OCI-LY3 (cell line): ENCODE measurements around the gene CA10.

ENCODE experiments used
- EZH2phosphoT487 ChIP-seq: fragments of 200-600 bp; shearing (Covaris generic); IDR thresholded peaks from 2 replicates; pipeline ENCODE4 v1.6.1; 2018; ENCODE audit warnings: antibody characterized with exemption, mixed run types, low read depth
- TF ChIP-seq, protein P1 (sequence below): fragments of 200-600, 300-600 bp; sonication (generic); IDR thresholded peaks from 2 replicates; pipeline ENCODE4 v1.5.1; 2014; ENCODE audit warnings: antibody characterized with exemption, low read length, low read depth

DNA sequence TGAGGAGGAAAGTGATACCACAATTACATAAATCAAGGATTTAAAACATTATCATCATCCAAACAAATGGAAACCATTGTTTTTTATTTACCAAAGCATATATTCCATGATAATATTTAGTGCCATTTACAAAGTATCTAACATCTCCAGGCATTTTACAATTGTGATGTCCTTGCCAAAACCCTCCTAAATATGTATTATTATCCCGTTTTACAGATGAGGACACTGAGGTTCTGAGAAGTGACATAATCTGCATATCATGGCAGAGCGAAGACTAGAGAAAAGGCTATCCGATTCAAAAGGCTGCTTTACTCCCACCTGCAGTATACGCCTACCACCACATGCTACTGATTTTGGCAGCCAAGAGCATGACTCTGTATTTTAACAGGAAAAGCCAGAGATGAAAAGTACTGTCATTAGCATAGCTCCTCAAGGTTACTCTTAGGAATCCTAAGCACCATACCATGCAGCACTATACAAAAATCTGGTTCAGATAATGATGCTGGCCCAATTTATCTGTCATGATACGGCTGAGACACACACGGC, 301.4 kb downstream of the CA10 start:
- TF ChIP-seq, protein P1, sequence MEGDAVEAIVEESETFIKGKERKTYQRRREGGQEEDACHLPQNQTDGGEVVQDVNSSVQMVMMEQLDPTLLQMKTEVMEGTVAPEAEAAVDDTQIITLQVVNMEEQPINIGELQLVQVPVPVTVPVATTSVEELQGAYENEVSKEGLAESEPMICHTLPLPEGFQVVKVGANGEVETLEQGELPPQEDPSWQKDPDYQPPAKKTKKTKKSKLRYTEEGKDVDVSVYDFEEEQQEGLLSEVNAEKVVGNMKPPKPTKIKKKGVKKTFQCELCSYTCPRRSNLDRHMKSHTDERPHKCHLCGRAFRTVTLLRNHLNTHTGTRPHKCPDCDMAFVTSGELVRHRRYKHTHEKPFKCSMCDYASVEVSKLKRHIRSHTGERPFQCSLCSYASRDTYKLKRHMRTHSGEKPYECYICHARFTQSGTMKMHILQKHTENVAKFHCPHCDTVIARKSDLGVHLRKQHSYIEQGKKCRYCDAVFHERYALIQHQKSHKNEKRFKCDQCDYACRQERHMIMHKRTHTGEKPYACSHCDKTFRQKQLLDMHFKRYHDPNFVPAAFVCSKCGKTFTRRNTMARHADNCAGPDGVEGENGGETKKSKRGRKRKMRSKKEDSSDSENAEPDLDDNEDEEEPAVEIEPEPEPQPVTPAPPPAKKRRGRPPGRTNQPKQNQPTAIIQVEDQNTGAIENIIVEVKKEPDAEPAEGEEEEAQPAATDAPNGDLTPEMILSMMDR = no peak
- TF ChIP-seq EZH2phosphoT487 = no peak
